HCT116 (cell line): ENCODE results near the gene POP7.

Experiments used
- ATF3 ChIP-seq: IDR thresholded peaks from 2 replicates; pipeline ENCODE4 v1.6.1; 2012
- CTCF ChIP-seq, 3 experiments: fragments of 200-600 bp in 1 of 3; sonication (generic) in 1 of 3; IDR thresholded peaks in 2 of 3; conservative IDR thresholded peaks in 1 of 3; 2 replicates each; pipeline ENCODE4 v1.5.1; 2012 to 2017; ENCODE audit warnings: low read depth in 2 of 3, low read length in 2 of 3, antibody characterized with exemption in 1 of 3, borderline replicate concordance in 1 of 3, control low read depth in 1 of 3, mild to moderate bottlenecking in 1 of 3, mixed read lengths in 1 of 3, mixed run types in 1 of 3, moderate library complexity in 1 of 3; ENCODE audit not compliant: insufficient read depth in 1 of 3
- EZH2 ChIP-seq: fragments of 200-600 bp; sonication (generic); IDR thresholded peaks from 2 replicates; pipeline ENCODE4 v1.6.1; 2017; ENCODE audit warnings: antibody characterized with exemption, mixed run types
- MAX ChIP-seq: IDR thresholded peaks from 2 replicates; pipeline ENCODE4 v1.6.1; 2012
- POLR2A ChIP-seq: IDR thresholded peaks from 2 replicates; pipeline ENCODE4 v1.7.0; 2011; ENCODE audit warnings: borderline replicate concordance; ENCODE audit not compliant: insufficient read depth, insufficient read length; ENCODE audit errors: extremely low read depth
- POLR2AphosphoS5 ChIP-seq: IDR thresholded peaks from 2 replicates; pipeline ENCODE4 v1.6.1; 2011; ENCODE audit warnings: mild to moderate bottlenecking, low read depth, low read length, moderate library complexity
- SIN3A ChIP-seq: IDR thresholded peaks from 2 replicates; pipeline ENCODE4 v1.6.1; 2012; ENCODE audit warnings: low read depth
- SRF ChIP-seq: IDR thresholded peaks from 2 replicates; pipeline ENCODE4 v1.6.1; 2012; ENCODE audit warnings: low read depth
- TCF7L2 ChIP-seq: IDR thresholded peaks from 2 replicates; pipeline ENCODE4 v1.7.0; 2011; ENCODE audit warnings: borderline replicate concordance, inconsistent platforms; ENCODE audit not compliant: insufficient read depth, insufficient read length; ENCODE audit errors: extremely low read depth

- TF ChIP-seq ATF3 (no peak), SRF (no peak), POLR2A (no peak), CTCF (IDR thresholded peaks at IDR 0.05 in 2 of 3, conservative IDR thresholded peaks at IDR 0.05 in 1 of 3; ENCODE audit: borderline replicate concordance in 1 of 3, insufficient read depth in 1 of 3, low read depth in 2 of 3, low read length in 2 of 3) (no peak), EZH2 (no peak), SIN3A (no peak), TCF7L2 (no peak), POLR2AphosphoS5 (no peak), MAX (no peak)
These were observed 27.5 kb upstream of the POP7 start for GRCh38 chr7:100678291-100678984.
